HL-60 (cell line): ENCODE measurements around the gene FOXL2NB.

Experiments
- DNase-seq, 2 experiments: peaks; one replicate each; pipeline ENCODE4 v3.0.0-alpha.2; 2010 to 2020; ENCODE audit warnings: low read depth in 1 of 2, low spot score in 1 of 2
- H3K27ac ChIP-seq: fragments of 250-450 bp; sonication (Bioruptor Pico); replicated peaks from 2 replicates; pipeline ENCODE4 v1.5.1; 2020; ENCODE audit warnings: mild to moderate bottlenecking, moderate library complexity
- H3K27me3 ChIP-seq: fragments of 250-450 bp; sonication (Bioruptor Pico); 2 replicates; pipeline ENCODE4 v1.5.1; 2021; ENCODE audit warnings: mild to moderate bottlenecking, moderate library complexity; ENCODE audit not compliant: insufficient read depth, poor library complexity, severe bottlenecking
- H3K4me3 ChIP-seq: replicated peaks from 2 replicates; pipeline ENCODE4 v1.5.1; 2011; ENCODE audit warnings: mild to moderate bottlenecking, control low read depth, low read length; ENCODE audit not compliant: insufficient read depth
- CTCF ChIP-seq: IDR thresholded peaks from one replicate; pipeline ENCODE4 v1.5.1; 2011; ENCODE audit warnings: low read length, control low read depth, inconsistent platforms; ENCODE audit not compliant: insufficient read depth
- GABPA ChIP-seq: IDR thresholded peaks from 2 replicates; pipeline ENCODE4 v1.6.1; 2012; ENCODE audit warnings: low read depth
- POLR2AphosphoS5 ChIP-seq: IDR thresholded peaks from 2 replicates; pipeline ENCODE4 v1.6.1; 2012; ENCODE audit warnings: low read depth
- REST ChIP-seq: IDR thresholded peaks from 2 replicates; pipeline ENCODE4 v1.6.1; 2012; ENCODE audit warnings: low read depth; ENCODE audit not compliant: insufficient replicate concordance
- SPI1 ChIP-seq: IDR thresholded peaks from 2 replicates; pipeline ENCODE4 v1.6.1; 2012; ENCODE audit warnings: low read depth, mild to moderate bottlenecking, borderline replicate concordance

FOXL2NB gene

GRCh38 chr3:138912237-138912636, 34.8 kb upstream of the FOXL2NB start:
- TF ChIP-seq SPI1 (no peak), REST (no peak), POLR2AphosphoS5 (no peak), GABPA (no peak), CTCF (no peak)
- no peak overlapping the region for H3K4me3 ChIP-seq
- H3K27me3 ChIP-seq = no peaks in the 10 kb centered on the region
- no peak overlapping the region for H3K27ac ChIP-seq
- DNase-seq = no peak

- H3K4me3 ChIP-seq = no peak overlapping the region
- TF ChIP-seq SPI1 = no peak
- no peak for TF ChIP-seq POLR2AphosphoS5
- no peak for TF ChIP-seq GABPA
- no peak for TF ChIP-seq REST
- H3K27me3 ChIP-seq = no peaks in the 10 kb centered on the region
- DNase-seq = no peak
- H3K27ac ChIP-seq = no peak overlapping the region
Measured at GRCh38 chr3:138913766-138914165, 33.3 kb upstream of the FOXL2NB start.

GRCh38 chr3:138914870-138915502, 32.0 kb upstream of the FOXL2NB start:
- H3K27me3 ChIP-seq = no peaks in the 10 kb centered on the region
- peak overlapping the region; percentile 75 for H3K4me3 ChIP-seq
- H3K27ac ChIP-seq = peak overlapping the region; percentile 89
- DNase-seq = peak; percentile 56 to 67
- TF ChIP-seq CTCF = no peak
- no peak for TF ChIP-seq GABPA
- TF ChIP-seq POLR2AphosphoS5 = no peak
- no peak for TF ChIP-seq SPI1
- TF ChIP-seq REST = no peak
